OCI-LY1 (cell line): ENCODE results near the gene ZXDC.

Experiments
- H2AFZ ChIP-seq: fragments of 200-600 bp; sonication (generic), shearing (Covaris generic); 2 replicates; pipeline ENCODE4 v1.6.0; 2014; ENCODE audit warnings: antibody characterized with exemption, mild to moderate bottlenecking, low read length
- H3F3A ChIP-seq: fragments of 200-600 bp; sonication (generic), shearing (Covaris generic); 2 replicates; pipeline ENCODE4 v1.6.0; 2014; ENCODE audit warnings: mild to moderate bottlenecking, antibody characterized with exemption, low read length, moderate library complexity; ENCODE audit not compliant: insufficient read depth
- H3K27ac ChIP-seq: fragments of 200-600 bp; sonication (generic); 2 replicates; pipeline ENCODE4 v1.5.1; 2014; ENCODE audit warnings: low read length, mixed run types, mild to moderate bottlenecking, low read depth; ENCODE audit not compliant: poor library complexity, severe bottlenecking
- H3K27me3 ChIP-seq: fragments of 200-600 bp; sonication (generic); 2 replicates; pipeline ENCODE4 v1.6.0; 2014; ENCODE audit warnings: antibody characterized with exemption, mild to moderate bottlenecking, low read length, moderate library complexity; ENCODE audit not compliant: insufficient read depth
- H3K36me3 ChIP-seq: fragments of 200-600 bp; sonication (generic); 2 replicates; pipeline ENCODE4 v1.6.1; 2014; ENCODE audit warnings: mild to moderate bottlenecking, antibody characterized with exemption, low read length, moderate library complexity, mixed read lengths; ENCODE audit not compliant: insufficient read depth
- H3K4me1 ChIP-seq: fragments of 200-600 bp; sonication (generic); 2 replicates; pipeline ENCODE4 v1.5.1; 2014; ENCODE audit warnings: mild to moderate bottlenecking, low read length, moderate library complexity; ENCODE audit not compliant: insufficient read depth, severe bottlenecking
- H3K4me2 ChIP-seq: fragments of 200-600 bp; sonication (generic), shearing (Covaris generic); 2 replicates; pipeline ENCODE4 v1.6.1; 2014; ENCODE audit warnings: low read length
- H3K4me3 ChIP-seq: fragments of 200-600 bp; sonication (generic); 2 replicates; pipeline ENCODE4 v1.5.1; 2014; ENCODE audit warnings: low read length, low read depth, mild to moderate bottlenecking, mixed read lengths; ENCODE audit not compliant: poor library complexity, severe bottlenecking
- H3K79me2 ChIP-seq: fragments of 200-600 bp; shearing (Covaris generic); 2 replicates; pipeline ENCODE4 v1.6.1; 2016; ENCODE audit warnings: mixed run types, low read length, mixed read lengths; ENCODE audit not compliant: insufficient read depth
- H3K9ac ChIP-seq: fragments of 200-600 bp; sonication (generic), shearing (Covaris generic); 2 replicates; pipeline ENCODE4 v1.6.1; 2014; ENCODE audit warnings: mild to moderate bottlenecking, low read length, mixed read lengths
- H3K9me2 ChIP-seq: fragments of 200-600 bp; sonication (generic), shearing (Covaris generic); 2 replicates; pipeline ENCODE4 v1.6.1; 2014; ENCODE audit warnings: low read depth, mild to moderate bottlenecking, low read length, mixed read lengths
- H3K9me3 ChIP-seq: fragments of 200-600 bp; shearing (Covaris generic); 2 replicates; pipeline ENCODE4 v1.6.1; 2014; ENCODE audit warnings: low read length, mixed read lengths
- H4K20me1 ChIP-seq: fragments of 200-600 bp; sonication (generic), shearing (Covaris generic); 2 replicates; pipeline ENCODE4 v1.6.0; 2016; ENCODE audit warnings: mild to moderate bottlenecking, low read length; ENCODE audit not compliant: insufficient read depth
- EZH2 ChIP-seq: fragments of 200-600 bp; sonication (generic), shearing (Covaris generic); IDR thresholded peaks from 2 replicates; pipeline ENCODE4 v1.8.0; 2017; ENCODE audit warnings: borderline replicate concordance, mixed run types, mild to moderate bottlenecking, antibody characterized with exemption, low read length, moderate library complexity, mixed read lengths
- TF ChIP-seq, protein P1 (sequence below): fragments of 200-600 bp; sonication (generic), shearing (Covaris generic); IDR thresholded peaks from 2 replicates; pipeline ENCODE4 v1.5.1; 2017; ENCODE audit warnings: mild to moderate bottlenecking, antibody characterized with exemption, low read length, moderate library complexity, mixed read lengths

The ZXDC gene

DNA sequence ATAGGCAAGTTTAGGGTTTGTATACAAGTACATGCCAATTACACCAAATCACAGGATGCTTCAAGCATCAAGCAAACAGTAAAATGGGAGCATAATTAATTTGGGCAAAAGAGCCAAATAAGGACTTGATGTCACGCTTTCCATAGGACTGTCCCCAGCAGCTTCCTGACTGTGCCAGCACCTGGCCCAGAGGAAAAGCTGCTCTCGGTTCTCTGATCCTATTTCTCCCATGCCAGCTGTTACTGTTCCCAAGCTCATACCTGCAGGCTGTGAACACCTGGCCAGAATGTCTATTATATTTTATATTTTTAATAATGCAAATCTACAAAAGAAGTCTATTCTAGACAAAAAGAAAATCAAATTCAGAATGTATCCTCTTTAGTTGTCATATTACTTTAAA lies 12.2 kb downstream of the ZXDC start:
- Histone ChIP-seq H3K79me2 (no peaks in the 10 kb centered on the region), H4K20me1 (no peaks in the 10 kb centered on the region), H3K27me3 (no peaks in the 10 kb centered on the region), H3K4me3 (no peak overlapping the region), H3K4me2 (no peak overlapping the region), H3K9me2 (no peaks in the 10 kb centered on the region), H3K9ac (no peak overlapping the region), H3K9me3 (no peaks in the 10 kb centered on the region), H3K27ac (no peak overlapping the region), H3K4me1 (no peaks in the 10 kb centered on the region), H3K36me3 (peaks cover 94% of the 10 kb centered on the region), H3F3A (no peaks in the 10 kb centered on the region), H2AFZ (no peak overlapping the region)
- TF ChIP-seq, protein P1, sequence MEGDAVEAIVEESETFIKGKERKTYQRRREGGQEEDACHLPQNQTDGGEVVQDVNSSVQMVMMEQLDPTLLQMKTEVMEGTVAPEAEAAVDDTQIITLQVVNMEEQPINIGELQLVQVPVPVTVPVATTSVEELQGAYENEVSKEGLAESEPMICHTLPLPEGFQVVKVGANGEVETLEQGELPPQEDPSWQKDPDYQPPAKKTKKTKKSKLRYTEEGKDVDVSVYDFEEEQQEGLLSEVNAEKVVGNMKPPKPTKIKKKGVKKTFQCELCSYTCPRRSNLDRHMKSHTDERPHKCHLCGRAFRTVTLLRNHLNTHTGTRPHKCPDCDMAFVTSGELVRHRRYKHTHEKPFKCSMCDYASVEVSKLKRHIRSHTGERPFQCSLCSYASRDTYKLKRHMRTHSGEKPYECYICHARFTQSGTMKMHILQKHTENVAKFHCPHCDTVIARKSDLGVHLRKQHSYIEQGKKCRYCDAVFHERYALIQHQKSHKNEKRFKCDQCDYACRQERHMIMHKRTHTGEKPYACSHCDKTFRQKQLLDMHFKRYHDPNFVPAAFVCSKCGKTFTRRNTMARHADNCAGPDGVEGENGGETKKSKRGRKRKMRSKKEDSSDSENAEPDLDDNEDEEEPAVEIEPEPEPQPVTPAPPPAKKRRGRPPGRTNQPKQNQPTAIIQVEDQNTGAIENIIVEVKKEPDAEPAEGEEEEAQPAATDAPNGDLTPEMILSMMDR, result no peak
- TF ChIP-seq EZH2, result no peak

DNA sequence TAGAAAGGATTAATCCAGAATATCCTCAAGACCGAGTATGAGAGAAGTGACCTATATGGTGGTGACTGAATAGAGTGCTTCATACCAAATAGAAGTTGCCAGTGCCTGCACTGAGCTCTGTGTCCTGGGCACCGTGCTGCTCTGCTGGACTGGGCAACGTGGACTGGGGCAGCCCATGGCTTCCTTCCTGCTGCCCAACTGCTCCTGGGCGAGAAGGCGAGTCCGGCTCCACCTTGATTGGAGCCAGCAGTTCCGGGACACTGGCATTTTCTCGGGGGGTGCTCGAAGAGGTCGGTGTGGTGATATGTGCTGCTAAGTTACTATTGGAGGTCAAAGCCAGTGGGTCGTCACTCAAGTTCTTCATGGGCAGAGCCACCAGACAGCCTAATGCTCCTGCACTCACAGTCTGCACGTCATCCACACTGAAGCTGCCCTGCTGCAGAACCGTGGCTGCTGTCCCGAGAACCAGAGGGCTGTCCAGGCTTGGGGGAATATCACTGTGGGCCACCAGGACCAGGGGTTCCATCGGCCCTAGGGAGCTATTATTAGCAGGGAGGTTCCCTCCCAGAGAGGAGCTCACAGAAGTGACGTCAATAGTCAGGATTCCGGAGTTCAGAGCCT lies 14.1 kb downstream of the ZXDC start:
- Histone ChIP-seq H3K27ac (no peak overlapping the region), H3K9ac (no peak overlapping the region), H3K79me2 (no peaks in the 10 kb centered on the region), H3K4me1 (no peaks in the 10 kb centered on the region), H3K9me2 (no peaks in the 10 kb centered on the region), H3K4me2 (no peak overlapping the region), H3K36me3 (peaks cover 93% of the 10 kb centered on the region), H4K20me1 (no peaks in the 10 kb centered on the region), H2AFZ (no peak overlapping the region), H3K9me3 (no peaks in the 10 kb centered on the region), H3K27me3 (no peaks in the 10 kb centered on the region), H3F3A (no peaks in the 10 kb centered on the region), H3K4me3 (no peak overlapping the region)
- no peak for TF ChIP-seq EZH2
- TF ChIP-seq, protein P1, result no peak

GRCh38 chr3:126460381-126460780 lies 15.3 kb downstream of the ZXDC start:
- no peaks in the 10 kb centered on the region for H3K9me2 ChIP-seq
- H4K20me1 ChIP-seq, result no peaks in the 10 kb centered on the region
- no peak overlapping the region for H3K27ac ChIP-seq
- no peaks in the 10 kb centered on the region for H3K79me2 ChIP-seq
- no peak for TF ChIP-seq EZH2
- TF ChIP-seq, protein P1, result no peak
- no peaks in the 10 kb centered on the region for H3K4me1 ChIP-seq
- no peak overlapping the region for H2AFZ ChIP-seq
- no peak overlapping the region for H3K9ac ChIP-seq
- H3F3A ChIP-seq, result no peaks in the 10 kb centered on the region
- H3K4me3 ChIP-seq, result no peak overlapping the region
- no peak overlapping the region for H3K4me2 ChIP-seq
- H3K9me3 ChIP-seq, result no peaks in the 10 kb centered on the region
- peaks cover 87% of the 10 kb centered on the region for H3K36me3 ChIP-seq
- H3K27me3 ChIP-seq, result no peaks in the 10 kb centered on the region
